ENCODE data around the gene NTNG1.
A peak's percentile ranks its signal among the peaks of the same experiment; 100 is the strongest.

NTNG1 gene

GRCh38 chr1:107459204-107459904 is 318.5 kb downstream of the NTNG1 start:
- DNase-seq (ENCODE audit: low spot score), result no peak

- no peak for DNase-seq (ENCODE audit: low spot score)
Observed at GRCh38 chr1:107460035-107460434, 319.2 kb downstream of the NTNG1 start.

- no peak for DNase-seq (ENCODE audit: low spot score)
Observed at GRCh38 chr1:107464827-107465226, 324.0 kb downstream of the NTNG1 start.

GRCh38 chr1:107467286-107467685 is 326.4 kb downstream of the NTNG1 start:
- no peak for DNase-seq (ENCODE audit: low spot score)

GRCh38 chr1:107467811-107468210 is 327.0 kb downstream of the NTNG1 start:
- DNase-seq (ENCODE audit: low spot score), result no peak

GRCh38 chr1:107473065-107473464 is 332.2 kb downstream of the NTNG1 start:
- DNase-seq (ENCODE audit: low spot score), result no peak

- DNase-seq (ENCODE audit: low spot score), result no peak
Observed at GRCh38 chr1:107474877-107475612, 334.2 kb downstream of the NTNG1 start.

GRCh38 chr1:107477233-107477632 is 336.4 kb downstream of the NTNG1 start:
- no peak for DNase-seq (ENCODE audit: low spot score)

- DNase-seq (ENCODE audit: low spot score), result no peak
Observed at GRCh38 chr1:107479865-107480350, 339.1 kb downstream of the NTNG1 start.

- peak; percentile 18 for DNase-seq (ENCODE audit: low spot score)
Observed at GRCh38 chr1:107480548-107481415, 339.9 kb downstream of the NTNG1 start.

- DNase-seq (ENCODE audit: low spot score), result no peak
Observed at GRCh38 chr1:107481756-107482384, 341.0 kb downstream of the NTNG1 start.

GRCh38 chr1:107483949-107484348 is 343.1 kb downstream of the NTNG1 start:
- no peak for DNase-seq (ENCODE audit: low spot score)

GRCh38 chr1:107486349-107486748 is 345.5 kb downstream of the NTNG1 start:
- no peak for DNase-seq (ENCODE audit: low spot score)

GRCh38 chr1:107487506-107487905 is 346.7 kb downstream of the NTNG1 start:
- no peak for DNase-seq (ENCODE audit: low spot score)

- no peak for DNase-seq (ENCODE audit: low spot score)
Observed at GRCh38 chr1:107491582-107491981, 350.7 kb downstream of the NTNG1 start.

- DNase-seq (ENCODE audit: low spot score), result no peak
Observed at GRCh38 chr1:107493111-107493716, 352.4 kb downstream of the NTNG1 start.

GRCh38 chr1:107494061-107494460 is 353.2 kb downstream of the NTNG1 start:
- no peak for DNase-seq (ENCODE audit: low spot score)

GRCh38 chr1:107496002-107496401 is 355.2 kb downstream of the NTNG1 start:
- no peak for DNase-seq (ENCODE audit: low spot score)

- no peak for DNase-seq (ENCODE audit: low spot score)
Observed at GRCh38 chr1:107499139-107499744, 358.4 kb downstream of the NTNG1 start.

GRCh38 chr1:107501081-107501605 is 360.3 kb downstream of the NTNG1 start:
- no peak for DNase-seq (ENCODE audit: low spot score)

GRCh38 chr1:107510347-107510746 is 369.5 kb downstream of the NTNG1 start:
- no peak for DNase-seq (ENCODE audit: low spot score)

Data from kidney tubule cell (primary cell).